Mesenteric fat pad (tissue), 1 donor: ENCODE results near the gene OSBPL8. TPM values are rescaled to one million over a fixed set of nuclear protein-coding genes. Genes with fewer than 3 reads are reported as not detected.
"Not testable (repeated sequence)": the region's sequence is repeated elsewhere in the genome, so short reads cannot be mapped to it uniquely, and the experiment has no call there.

Source experiments
- DNase-seq: peaks from one replicate; pipeline ENCODE4 v3.0.0-alpha.2; 2020; ENCODE audit warnings: low spot score
- total RNA-seq: library from RNA; stranded (reverse); fragmentation: NEBNext Ultra II Directional; extraction: Animal tissue kit (Norgen Biotek cat#: 25700); gene quantifications from one replicate; pipeline ENCODE4 v1.2.1, GENCODE V29; 2021
- donor health status: DM: yes; HTN: yes; CAD: no.

Gene OSBPL8
- total RNA-seq, 1 donor from 2014 or later = 121 TPM

- DNase-seq = no peak
Observed at GRCh38 chr12:76422543-76423438, 136.8 kb downstream of the OSBPL8 start.

- no peak for DNase-seq
Observed at GRCh38 chr12:76422154-76422542, 137.4 kb downstream of the OSBPL8 start.

GRCh38 chr12:76421046-76421445, 138.5 kb downstream of the OSBPL8 start:
- no peak for DNase-seq

- no peak for DNase-seq
Observed at GRCh38 chr12:76420222-76420621, 139.3 kb downstream of the OSBPL8 start.

- DNase-seq = no peak
Observed at GRCh38 chr12:76417116-76417515, 142.5 kb downstream of the OSBPL8 start.

GRCh38 chr12:76413121-76413520, 146.4 kb downstream of the OSBPL8 start:
- DNase-seq = no peak

GRCh38 chr12:76410781-76411180, 148.8 kb downstream of the OSBPL8 start:
- no peak for DNase-seq

GRCh38 chr12:76410371-76410770, 149.2 kb downstream of the OSBPL8 start:
- DNase-seq = no peak

GRCh38 chr12:76409074-76409473, 150.5 kb downstream of the OSBPL8 start:
- no peak for DNase-seq

GRCh38 chr12:76407710-76408109, 151.9 kb downstream of the OSBPL8 start:
- DNase-seq = no peak

GRCh38 chr12:76402259-76402658, 157.3 kb downstream of the OSBPL8 start:
- no peak for DNase-seq

GRCh38 chr12:76400136-76400535, 159.4 kb downstream of the OSBPL8 start:
- no peak for DNase-seq

GRCh38 chr12:76399040-76399439, 160.5 kb downstream of the OSBPL8 start:
- DNase-seq = no peak

GRCh38 chr12:76398106-76398505, 161.5 kb downstream of the OSBPL8 start:
- no peak for DNase-seq

- no peak for DNase-seq
Observed at GRCh38 chr12:76391461-76391860, 168.1 kb downstream of the OSBPL8 start.

GRCh38 chr12:76387614-76388013, 172.0 kb downstream of the OSBPL8 start:
- no peak for DNase-seq

GRCh38 chr12:76384560-76384959, 175.0 kb downstream of the OSBPL8 start:
- no peak for DNase-seq

GRCh38 chr12:76383988-76384387, 175.6 kb downstream of the OSBPL8 start:
- no peak for DNase-seq

- no peak for DNase-seq
Observed at GRCh38 chr12:76379261-76379660, 180.3 kb downstream of the OSBPL8 start.

- DNase-seq = not testable (repeated sequence)
Observed at GRCh38 chr12:76376876-76377275, 182.7 kb downstream of the OSBPL8 start.

- DNase-seq = no peak
Observed at GRCh38 chr12:76375939-76376338, 183.6 kb downstream of the OSBPL8 start.

- no peak for DNase-seq
Observed at GRCh38 chr12:76375470-76375869, 184.1 kb downstream of the OSBPL8 start.

GRCh38 chr12:76374386-76375020, 185.1 kb downstream of the OSBPL8 start:
- no peak for DNase-seq
